HG02763 (cell line): ENCODE data around the gene MBIP.
"Not testable (repeated sequence)": the region's sequence is repeated elsewhere in the genome, so short reads cannot be mapped to it uniquely, and the experiment has no call there.

ENCODE experiments used
- ATAC-seq: cut with Tn5 transposase; IDR thresholded peaks from one replicate; pipeline ENCODE4 v1.9.1; 2021; ENCODE audit warnings: mild to moderate bottlenecking, moderate library complexity; ENCODE audit not compliant: unreplicated experiment

The MBIP gene

GRCh38 chr14:36320200-36320896 is at the start of gene MBIP:
Gene MBIP (minus strand): TSS chr14:36320637. CDS start chr14:36320588, 49 bp downstream.
- peak; percentile 100 for ATAC-seq

GRCh38 chr14:36367985-36368774 is 47.7 kb upstream of the MBIP start:
- no peak for ATAC-seq

DNA sequence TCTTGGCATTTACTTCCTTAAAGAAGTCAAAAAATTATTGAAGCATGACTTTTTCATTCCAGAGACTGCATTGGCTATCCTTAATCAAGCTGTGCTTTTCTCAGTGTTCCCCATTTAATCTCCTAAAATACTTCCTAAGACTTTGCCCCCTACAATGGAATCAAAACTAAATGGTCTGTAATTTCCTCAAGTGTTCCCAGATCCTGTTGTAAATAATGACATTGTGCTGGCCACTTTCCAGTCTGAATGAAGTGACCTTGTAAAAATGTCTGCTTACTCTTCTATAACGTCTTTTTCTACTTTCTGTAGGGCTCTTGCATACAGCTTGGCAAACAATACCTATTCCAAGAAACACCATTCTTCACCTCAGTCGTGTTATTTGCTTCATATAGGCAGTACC is 45.3 kb upstream of the MBIP start:
- ATAC-seq: no peak

GRCh38 chr14:36363704-36364103 is 43.3 kb upstream of the MBIP start:
- ATAC-seq: no peak

GRCh38 chr14:36362648-36363047 is 42.2 kb upstream of the MBIP start:
- no peak for ATAC-seq

- no peak for ATAC-seq
Observed at GRCh38 chr14:36361210-36361853, 40.9 kb upstream of the MBIP start.

DNA sequence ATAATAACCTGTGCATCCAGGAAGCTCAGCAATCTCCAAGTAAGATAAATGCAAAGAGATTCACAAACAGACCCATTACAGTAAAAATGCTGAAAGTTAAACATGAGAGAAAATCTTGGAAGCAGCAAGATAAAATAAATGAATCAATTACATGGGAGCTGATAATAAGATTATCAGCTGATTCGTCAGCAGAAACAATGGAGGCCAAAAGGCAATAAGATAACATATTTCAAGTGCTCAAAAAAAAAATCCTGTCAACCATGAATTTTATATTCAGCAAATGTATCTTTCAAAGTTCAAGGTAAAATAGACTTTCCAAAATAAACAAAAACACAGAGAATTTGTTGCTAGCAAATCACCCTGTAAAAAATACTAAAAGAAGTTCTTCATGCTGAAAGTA is 36.4 kb upstream of the MBIP start:
- no peak for ATAC-seq

DNA sequence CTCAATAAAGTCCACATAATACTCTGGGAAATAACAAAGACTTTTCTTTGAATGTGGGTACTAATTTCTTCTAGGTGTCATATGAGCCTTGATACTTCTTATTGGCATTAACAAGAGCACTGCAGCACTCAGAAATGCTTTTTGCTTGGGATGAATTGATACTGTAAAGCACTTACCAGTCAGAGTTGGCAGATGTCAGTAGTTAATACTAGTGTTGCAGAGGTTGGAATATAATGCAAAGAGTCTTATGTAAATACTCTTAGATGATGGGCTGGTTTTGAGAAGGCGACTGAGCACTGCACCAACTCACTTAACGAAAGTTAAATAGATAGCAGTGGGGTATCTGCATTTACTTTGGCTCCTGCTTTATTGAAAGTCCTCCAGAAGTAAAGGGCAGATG is 25.6 kb upstream of the MBIP start:
- no peak for ATAC-seq

DNA sequence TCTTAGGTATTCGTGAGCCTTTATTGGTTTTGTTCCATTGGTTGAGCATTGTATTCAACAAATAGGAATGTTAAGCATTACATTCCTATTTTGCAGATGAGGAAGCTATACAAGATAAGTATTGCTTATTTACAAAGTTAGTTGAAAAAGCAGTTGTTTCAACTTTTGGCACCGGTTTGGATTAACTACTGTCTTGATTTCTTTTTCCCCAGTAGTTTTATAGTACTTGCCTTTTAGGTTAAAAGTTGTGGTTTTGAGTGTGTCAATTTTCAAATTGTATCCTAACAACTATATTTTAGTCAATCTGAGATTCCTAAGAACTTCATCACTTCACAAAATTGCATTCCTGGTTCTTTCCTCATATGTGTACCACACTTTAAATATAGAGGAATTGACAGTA is 23.8 kb upstream of the MBIP start:
- no peak for ATAC-seq

GRCh38 chr14:36341811-36342210 is 21.4 kb upstream of the MBIP start:
- ATAC-seq: not testable (repeated sequence)

DNA sequence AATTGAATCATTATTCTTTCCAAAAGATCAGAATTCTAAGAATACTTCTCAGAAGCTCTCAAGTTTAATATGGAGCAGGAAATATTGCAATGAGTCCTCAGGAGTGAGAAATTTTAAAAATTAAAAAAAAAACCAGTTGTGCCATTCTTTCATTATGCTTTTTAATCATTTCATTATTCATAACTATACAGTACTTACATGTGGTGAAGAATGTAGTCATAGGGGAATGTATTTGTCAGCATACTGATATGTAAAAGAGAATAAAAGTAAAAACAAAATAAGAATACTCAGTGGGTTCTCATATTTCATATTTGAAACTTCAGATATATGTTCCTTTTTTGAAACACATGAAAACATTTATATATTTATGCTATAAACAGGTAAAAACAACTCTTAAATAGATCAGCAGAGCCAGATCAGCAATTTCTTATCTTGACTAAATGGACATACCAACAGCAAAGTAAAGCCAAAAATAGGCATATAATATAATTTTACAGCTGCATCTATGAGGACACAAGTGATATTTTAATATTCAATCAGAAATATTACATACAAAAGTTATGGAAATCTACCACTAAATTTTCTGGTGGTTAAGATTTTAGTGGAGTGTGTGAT is 19.9 kb upstream of the MBIP start:
- ATAC-seq: no peak

- no peak for ATAC-seq
Observed at GRCh38 chr14:36339816-36340215, 19.4 kb upstream of the MBIP start.

DNA sequence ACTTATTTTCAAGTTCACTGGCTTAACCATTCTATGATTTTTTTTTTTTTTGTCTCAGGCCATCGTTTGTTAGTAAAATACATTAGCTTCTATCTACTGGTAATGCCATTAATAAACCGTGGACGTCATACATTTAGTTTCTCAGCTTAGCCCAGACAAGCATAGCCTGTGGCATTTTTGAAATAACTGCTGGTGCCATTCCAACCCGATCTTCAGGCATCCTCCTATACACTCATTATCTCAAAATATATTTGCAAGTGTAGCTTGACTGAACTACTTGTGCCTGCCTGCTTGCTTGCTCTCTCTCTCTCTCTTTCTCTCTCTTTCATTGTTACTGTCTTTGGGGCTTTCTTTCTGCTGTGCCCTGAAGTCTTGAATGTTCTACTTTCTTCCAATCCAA is 12.7 kb upstream of the MBIP start:
- ATAC-seq: no peak

GRCh38 chr14:36327573-36327972 is 7.1 kb upstream of the MBIP start:
- ATAC-seq: not testable (repeated sequence)

DNA sequence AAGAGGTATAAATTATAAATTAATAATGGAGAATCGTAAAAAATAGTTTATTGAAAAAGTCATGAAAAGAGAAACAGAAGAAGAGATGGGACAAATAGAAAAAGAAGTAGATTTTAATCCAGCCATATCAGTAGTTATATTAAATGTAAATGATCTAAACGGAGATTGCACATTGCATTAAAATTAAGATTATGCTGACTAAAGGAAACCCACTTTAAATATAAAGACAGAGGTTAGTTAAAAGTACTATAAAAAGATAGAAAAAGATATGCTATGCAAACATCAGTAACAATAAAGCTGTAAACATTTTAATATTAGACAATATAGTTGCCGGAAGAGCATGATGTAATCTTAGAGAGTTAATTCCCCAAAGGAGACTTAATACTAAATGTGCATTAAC is 5.4 kb upstream of the MBIP start:
- ATAC-seq: no peak

- no peak for ATAC-seq
Observed at GRCh38 chr14:36324897-36325296, 4.5 kb upstream of the MBIP start.

GRCh38 chr14:36320897-36321381 is 502 bp upstream of the MBIP start:
- ATAC-seq: peak; percentile 24

- ATAC-seq: no peak
Observed at GRCh38 chr14:36319899-36320199, 588 bp downstream of the MBIP start.

GRCh38 chr14:36317650-36318049 is 2.8 kb downstream of the MBIP start:
- no peak for ATAC-seq

GRCh38 chr14:36316131-36316530 is 4.3 kb downstream of the MBIP start:
- no peak for ATAC-seq

DNA sequence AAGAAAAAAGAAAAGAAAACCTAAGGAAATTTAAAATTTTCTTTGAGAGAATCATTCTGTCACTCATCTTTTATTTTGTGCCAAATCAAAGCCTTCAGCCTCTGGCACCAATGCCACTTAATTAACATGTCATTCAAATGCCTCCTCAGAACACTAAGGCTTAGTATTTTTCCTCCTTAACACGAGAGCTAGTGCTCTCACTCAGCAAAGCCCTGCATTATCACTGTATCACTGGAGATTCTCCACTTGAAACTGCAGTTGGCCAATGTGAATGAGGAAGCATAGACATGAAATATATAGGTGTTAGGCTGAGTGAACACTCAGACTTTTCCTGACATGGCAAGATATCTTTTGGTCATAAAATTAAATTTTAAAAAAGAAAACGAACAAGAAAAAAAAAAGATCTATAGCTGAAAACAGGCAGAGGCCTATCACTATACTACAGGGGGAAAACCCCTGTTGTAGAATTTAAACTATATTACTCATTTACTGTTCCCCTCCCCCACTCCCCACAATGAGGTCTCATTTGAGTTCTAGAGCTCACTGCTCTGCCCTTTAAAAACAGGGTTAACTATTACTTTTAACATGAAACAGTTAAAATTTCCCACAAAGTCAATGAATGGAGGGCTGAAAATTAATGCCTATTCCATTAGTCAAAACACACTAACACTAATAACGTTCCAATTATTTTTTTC is 5.1 kb downstream of the MBIP start:
- peak; percentile 58 for ATAC-seq
